GM19463 (cell line): ENCODE measurements around the gene ARRDC5.
"Not testable (repeated sequence)": the region's sequence is repeated elsewhere in the genome, so short reads cannot be mapped to it uniquely, and the experiment has no call there.

Experiments
- ATAC-seq: cut with Tn5 transposase; IDR thresholded peaks from one replicate; pipeline ENCODE4 v1.9.1; 2021; ENCODE audit warnings: mild to moderate bottlenecking, moderate library complexity; ENCODE audit not compliant: unreplicated experiment

Gene ARRDC5

DNA sequence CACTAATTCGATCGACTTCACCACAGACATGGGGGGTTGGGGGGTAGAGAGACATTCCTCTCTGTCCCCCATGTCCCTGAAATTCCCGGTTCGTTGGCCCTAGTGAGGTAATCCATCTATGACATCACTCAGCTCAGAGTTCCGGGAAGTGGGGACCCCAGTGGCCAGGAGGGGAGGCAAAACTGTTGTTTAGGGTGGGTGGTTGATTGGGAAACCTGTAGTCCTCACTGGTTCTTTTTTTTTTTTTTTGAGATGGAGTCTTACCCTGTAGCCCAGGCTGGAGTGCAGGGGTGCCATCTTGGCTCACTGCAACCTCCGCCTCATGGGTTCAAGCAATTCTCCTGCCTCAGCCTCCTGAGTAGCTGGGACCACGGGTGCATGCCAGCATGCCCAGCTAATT lies at the start of gene ARRDC5:
Gene ARRDC5 (minus strand): TSS at position 101 of the 400 bp plus-strand sequence. CDS start 71 bp downstream, at position 30.
- no peak for ATAC-seq

DNA sequence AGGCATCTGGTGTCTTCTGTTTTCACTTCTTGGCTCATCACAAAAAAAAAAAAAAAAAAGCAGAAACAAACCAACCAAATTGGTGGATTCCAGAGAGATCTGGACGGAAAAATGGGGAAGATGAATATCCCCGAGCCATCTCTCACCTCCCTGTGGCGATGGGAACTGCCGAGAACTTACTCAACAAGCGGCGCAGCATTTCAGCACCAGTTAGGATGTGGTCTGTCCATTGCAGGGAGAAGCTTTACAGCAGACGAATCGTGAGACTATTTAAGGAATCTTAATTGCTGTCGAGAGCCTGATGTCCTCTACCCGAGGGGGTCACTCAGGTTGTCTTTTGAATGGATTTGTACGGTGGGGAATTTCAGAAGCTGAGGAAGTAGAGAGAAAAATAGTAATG lies 49.0 kb upstream of the ARRDC5 start:
- no peak for ATAC-seq

DNA sequence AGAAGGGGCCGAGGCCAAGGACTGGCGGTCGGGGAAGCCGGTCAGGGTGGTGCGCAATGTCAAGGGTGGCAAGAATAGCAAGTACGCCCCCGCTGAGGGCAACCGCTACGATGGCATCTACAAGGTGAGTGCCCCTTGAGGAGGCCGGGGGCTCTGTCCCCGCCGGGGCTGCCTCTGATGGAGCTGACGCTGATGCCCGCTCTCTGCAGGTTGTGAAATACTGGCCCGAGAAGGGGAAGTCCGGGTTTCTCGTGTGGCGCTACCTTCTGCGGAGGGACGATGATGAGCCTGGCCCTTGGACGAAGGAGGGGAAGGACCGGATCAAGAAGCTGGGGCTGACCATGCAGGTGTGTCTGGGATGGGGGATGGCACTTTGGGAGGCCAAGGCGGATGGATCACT lies 48.0 kb upstream of the ARRDC5 start:
- ATAC-seq: not testable (repeated sequence)

DNA sequence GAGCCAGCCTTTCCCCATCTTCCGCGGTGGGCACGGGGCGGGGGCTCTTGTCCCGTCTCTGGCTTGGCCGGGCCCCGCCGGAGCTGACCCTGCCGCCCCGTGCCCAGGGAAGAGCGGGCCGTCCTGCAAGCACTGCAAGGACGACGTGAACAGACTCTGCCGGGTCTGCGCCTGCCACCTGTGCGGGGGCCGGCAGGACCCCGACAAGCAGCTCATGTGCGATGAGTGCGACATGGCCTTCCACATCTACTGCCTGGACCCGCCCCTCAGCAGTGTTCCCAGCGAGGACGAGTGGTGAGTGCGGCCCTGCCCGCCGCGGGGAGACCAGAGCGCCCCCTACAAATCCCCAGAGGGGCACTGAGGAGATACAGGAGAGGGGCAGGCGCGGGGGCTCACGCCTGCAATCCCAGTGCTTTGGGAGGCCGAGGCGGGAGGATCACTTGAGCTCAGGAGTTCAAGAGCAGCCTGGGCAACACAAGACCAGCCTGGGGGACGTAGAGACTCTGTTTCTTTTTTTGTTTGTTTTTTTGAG lies 39.0 kb upstream of the ARRDC5 start:
- ATAC-seq: not testable (repeated sequence)

DNA sequence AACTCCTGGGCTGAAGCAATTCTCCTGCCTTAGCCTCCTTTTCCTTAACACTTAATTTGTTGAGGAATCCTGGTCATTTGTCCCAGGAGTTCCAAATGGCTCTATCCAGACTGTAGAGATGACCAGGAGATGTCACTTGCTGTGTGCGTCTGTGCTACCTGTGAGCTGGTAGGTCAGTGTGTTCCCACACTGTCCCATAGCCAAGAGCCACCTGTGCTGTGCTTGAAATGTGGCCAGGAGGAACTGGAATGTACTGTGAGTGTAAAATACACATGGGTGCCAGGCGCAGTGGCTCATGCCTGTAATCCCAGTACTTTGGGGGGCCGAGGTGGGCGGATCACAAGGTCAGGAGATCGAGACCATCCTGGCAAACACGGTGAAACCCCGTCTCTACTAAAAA lies 36.8 kb upstream of the ARRDC5 start:
- no peak for ATAC-seq

DNA sequence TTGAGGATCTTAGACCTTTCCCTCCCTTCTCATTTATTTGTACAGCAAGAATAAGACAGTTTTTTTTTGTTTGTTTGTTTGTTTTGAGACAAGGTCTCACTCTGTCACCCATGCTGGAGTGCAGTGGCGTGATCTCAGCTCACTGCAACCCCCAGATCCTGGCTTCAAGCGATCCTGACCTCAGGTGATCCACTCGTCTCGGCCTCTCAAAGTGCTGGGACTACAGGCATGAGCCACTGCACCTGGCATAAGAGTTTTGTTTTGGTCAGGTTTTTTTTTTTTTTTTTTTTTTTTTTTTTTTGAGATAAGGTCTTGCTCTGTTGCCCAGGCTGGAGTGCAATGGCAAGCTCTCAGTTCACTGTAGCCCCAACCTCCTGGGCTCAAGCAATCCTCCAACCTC lies 35.8 kb upstream of the ARRDC5 start:
- ATAC-seq: not testable (repeated sequence)

DNA sequence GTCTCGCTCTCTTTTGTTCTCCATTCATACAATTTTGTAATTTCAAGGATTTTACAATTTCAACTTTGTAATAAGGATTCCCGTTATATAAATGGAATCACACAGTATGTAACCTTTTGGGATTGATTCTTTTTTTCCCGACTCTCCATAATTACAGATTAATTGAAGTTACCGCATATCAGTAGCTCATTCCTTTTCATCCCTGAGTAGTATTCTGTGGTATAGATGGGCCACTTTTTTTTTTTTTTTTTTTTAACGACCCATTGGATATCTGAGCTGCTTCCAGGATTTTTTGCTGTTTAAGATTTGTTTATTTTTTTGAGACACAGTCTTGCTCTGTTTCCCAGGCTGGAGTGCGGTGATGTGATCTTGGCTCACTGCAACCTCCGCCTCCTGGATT lies 34.4 kb upstream of the ARRDC5 start:
- no peak for ATAC-seq

DNA sequence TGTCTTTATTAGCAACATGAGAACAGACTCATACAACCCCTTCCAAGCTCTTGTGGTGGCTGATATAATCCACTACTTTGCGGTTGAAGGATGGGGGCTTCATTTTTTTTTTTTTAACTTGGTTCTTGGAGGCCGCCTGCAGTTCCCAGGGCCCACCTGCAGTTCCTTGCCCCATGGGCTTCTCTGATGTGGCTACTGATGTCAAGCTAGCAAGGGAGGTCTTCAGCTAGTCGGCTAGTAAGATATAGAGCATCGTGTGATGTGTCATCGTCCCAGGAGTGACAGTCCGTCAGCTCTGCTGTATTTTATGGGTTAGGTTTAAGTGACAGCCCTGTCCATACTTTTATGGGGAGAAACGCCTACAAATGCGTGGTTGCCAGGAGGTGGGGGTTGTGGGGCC lies 32.7 kb upstream of the ARRDC5 start:
- ATAC-seq: no peak

DNA sequence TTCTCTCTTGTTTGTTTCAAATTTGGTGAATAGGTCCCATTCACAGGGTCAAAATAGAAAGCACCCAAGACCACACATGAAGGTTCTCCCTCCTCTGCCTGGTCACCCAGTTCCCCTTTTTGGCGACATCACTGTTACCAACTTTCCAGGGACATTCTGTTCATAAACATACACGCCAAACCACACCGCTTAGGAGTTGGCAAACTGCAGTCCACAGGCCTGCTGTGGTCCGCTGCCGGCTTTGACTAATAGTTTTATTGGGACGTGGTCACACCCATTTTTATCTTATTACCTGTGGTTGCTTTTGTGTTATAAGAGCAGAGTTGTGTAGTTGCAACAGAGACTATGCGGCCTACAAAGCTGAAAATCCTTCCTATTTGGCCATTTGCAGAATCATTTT lies 30.8 kb upstream of the ARRDC5 start:
- no peak for ATAC-seq

DNA sequence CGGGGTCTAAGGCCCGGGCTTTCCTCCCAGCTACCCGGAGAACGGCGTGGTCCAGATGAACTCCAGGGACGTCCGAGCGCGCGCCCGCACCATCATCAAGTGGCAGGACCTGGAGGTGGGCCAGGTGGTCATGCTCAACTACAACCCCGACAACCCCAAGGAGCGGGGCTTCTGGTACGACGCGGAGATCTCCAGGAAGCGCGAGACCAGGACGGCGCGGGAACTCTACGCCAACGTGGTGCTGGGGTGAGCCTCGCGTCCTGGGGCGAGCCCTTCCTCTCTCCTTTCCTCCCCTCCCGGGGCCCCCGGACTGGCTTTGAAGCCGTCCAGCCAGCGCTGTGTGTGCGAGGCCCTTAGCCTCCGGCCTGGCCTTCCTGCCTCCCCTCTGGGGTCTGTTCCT lies 30.0 kb upstream of the ARRDC5 start:
- no peak for ATAC-seq

DNA sequence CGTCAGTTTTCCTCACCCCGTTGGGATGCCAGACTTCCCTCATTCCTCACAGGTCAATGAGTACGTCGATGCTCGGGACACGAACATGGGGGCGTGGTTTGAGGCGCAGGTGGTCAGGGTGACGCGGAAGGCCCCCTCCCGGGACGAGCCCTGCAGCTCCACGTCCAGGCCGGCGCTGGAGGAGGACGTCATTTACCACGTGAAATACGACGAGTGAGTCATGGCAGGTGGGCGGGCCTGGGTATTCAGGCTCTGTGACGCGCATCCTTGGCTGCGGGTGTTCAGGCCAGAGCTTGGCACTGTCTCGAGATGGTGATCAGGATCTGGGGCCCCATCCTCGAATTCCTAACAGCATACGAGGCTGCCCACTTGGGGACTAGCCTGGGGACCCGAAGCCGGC lies 28.0 kb upstream of the ARRDC5 start:
- ATAC-seq: no peak

DNA sequence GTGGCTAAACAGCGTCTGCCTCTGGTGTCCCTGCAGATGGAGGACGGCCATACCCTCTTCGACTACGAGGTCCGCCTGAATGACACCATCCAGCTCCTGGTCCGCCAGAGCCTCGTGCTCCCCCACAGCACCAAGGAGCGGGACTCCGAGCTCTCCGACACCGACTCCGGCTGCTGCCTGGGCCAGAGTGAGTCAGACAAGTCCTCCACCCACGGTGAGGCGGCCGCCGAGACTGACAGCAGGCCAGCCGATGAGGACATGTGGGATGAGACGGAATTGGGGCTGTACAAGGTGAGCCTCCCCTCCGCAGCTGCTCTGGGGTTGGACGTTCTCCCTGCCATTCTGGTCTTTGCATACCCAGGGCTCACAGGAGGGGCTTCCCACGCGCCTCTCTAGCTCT lies 26.5 kb upstream of the ARRDC5 start:
- ATAC-seq: no peak

DNA sequence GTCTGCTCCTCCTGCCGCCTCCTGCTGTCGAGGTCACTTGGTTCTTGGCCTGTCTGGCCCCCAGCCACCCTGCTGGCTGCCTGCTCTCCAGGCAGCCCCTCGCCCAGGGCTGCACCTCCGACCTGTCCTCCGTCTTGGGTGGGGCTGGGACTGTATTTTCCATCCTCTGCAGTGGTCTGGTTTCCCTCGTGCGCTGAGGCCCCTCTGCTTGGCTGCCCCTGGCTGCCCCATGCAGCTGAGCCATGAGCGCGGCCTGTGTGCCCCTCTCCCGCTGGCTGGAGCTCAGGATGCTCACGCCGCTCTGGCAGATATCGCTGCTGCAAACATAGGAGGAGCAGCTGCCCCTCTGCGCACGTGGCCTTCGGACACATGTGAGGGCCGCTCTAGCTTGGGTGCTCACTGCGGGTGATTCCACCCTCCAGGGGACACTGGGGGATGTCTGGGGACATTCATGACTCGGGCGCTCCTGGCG lies 20.6 kb upstream of the ARRDC5 start:
- ATAC-seq: no peak

DNA sequence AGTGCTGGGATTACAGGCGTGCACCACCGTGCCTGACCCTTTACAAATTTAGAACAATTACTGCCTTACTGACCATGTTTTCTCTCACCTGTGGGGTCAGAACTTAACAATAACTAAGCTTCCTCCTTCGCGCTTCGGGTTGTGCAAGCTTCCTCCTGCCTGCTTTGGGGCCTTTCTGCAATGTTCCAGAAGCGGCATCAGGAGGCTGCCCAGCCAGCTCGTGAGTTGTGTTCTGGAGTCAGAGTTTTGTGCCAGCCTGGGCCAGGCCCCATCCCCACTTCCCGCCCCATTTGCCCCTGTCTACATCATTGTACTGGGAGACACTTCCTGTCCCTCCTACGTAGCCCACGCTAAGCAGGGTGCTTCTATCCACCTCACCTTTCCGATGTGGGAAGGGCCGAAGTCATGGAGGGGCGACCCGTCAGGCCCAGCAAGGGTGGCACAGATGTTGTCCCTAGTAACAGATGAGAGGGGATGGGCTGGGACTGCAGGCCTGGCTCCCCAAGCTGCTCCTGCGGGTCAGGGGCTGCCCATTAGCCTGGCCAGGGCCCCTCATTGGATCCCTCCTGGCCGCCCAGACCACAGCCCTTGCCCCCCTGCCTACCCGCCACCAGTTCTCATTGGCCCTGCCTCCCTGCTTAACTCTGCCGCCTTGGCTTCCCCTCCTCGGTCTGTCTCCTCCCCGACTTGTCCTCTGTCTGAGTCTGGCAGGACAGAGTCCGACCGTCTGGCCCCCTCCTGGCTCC lies 20.0 kb upstream of the ARRDC5 start:
- no peak for ATAC-seq

DNA sequence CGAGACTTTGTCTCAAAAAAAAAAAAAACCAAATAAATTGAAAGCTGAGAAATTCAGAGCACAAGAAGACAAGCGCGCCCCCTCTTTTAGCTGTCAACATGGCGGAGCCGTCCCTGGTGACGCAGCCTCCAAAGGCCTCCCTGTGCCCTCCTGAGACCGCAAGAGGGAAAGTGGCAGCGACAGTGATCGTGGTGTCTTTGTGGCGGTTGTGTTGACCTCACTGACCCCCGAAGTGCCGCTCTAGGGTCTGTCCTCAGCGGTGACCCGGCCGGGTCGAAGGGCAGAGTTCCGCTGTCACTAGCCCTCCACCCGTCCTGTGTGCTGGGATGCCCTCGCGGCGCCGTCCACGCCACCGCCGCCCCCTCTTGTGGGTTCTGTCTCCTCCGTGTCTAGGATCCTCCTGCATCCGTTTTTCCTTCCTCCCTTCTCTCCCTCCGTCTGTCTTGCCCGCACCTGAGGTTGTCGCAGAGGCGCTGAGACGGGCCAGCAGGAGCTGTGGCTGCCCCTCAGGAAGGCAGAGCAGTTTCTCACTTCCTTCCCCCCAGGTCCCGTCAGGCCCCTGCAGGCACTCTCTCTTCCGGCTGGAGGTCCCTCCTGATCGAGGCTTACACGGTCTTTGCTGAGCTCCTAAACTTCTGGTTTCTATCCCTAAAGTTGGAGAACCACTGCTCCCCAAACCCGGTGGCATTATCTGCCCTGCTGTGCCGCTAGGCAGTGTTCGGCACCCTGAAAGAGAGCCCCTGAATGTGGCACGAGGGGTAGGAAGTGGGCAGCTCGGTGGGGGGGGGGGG lies 13.8 kb upstream of the ARRDC5 start:
- ATAC-seq: no peak

DNA sequence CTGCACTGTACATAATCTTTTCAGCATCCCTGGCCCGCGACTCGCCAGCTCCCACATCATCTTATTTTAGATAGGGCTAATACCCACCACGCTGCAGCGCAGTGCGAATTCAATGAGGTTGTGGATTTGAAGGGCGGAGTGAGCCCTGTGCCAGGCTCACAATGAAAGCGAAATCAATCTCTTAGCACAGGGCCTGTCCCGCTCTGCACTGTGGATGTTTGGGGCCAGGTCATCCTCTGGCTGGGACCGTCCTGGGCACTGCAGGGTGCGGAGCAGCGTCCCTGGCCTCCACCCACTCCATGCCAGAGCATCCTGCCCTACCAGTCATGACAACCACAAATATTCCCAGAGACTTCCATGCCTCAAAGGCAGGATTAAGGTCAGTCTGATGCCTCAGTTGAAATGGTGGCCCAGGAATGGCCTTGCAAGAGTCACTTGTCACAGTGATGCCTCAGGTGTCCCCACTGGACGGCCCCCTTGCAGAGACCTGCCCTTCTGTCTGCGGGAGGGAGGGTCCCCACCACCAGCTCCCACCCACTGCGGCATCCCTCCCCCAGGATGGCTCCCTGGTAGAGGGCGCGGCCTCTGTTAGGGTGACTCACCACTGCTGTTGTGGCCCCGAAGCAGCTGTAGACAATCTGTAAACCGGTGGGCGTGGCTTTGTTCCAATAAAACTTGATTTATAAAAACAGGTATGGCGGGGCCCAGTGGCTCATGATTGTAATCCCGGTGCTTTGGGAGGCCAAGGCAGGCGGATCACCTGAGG lies 12.2 kb upstream of the ARRDC5 start:
- no peak for ATAC-seq

DNA sequence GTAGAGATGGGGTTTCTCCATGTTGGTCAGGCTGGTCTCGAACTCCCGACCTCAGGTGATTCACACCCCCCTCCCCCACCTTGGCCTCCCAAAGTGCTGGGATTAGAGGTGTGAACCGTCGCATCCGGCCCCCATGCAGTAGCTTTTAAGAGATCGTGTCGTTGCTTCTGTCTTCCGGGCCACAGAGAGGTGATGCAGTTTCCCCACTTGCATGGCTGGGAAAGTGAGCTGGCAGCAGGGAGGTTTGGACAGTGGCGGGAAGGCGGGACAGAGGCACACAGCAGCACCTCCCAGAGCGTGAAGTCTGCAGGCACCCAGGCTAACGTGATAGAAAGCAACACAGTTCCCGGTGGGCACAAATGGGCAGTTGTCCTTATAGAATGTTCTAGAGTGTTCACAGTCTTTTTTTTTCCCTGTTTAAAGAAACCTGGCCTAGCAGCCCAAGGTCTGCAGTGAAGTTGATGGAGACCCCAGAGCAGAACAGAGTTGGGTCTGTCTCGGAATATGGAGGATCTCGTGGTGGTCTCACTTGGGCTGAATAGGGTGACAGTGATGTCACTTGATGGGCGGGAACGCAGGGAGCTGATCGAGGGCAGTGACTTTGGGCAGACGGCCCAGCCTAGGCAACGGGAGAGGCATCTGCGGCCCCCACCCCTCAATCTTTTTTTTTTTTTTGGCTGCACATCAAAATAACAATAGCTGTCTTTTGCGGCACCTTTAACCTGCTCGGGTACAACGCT lies 11.5 kb upstream of the ARRDC5 start:
- no peak for ATAC-seq

DNA sequence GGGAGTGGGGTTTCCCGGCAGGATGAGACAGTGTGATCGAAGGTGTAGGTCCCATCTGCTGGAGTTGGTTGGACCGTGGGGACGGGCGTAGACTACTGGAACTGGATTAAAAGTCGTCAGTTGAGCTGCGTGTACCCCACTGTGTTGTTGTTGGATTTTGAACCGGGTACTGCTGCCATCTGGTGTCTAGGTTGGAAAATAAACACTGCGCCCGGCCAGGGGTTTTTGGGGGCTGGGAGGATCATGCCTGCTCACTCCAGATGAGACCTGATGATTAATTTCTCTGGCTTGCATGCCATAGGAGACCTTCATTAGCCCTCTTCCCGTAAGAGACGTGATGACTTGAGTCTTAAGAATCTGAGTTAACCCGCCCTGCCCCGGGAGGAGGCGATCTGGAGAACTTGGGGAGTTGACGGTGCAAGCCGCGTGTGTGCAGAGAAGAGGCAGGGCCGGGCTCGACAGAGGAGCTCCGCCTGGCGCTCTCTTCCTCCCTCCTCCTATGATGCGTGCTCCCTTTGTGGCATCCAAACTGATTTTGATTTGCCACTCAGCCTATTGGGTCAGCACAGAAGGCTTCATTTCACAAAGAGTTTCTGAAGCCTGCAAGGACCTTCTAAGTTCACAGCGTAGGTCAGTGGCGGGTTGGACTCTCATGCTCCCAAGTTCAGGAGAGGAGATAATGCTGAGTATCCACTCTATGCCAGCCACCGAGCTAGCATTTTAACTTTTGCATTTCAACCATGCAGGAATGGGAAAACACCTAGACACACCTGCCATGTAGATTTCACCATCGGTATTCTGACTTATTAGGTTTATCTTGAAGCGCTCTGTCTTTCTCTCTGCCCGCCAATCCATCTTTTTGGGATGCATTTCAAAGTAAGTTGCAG lies 9.3 kb upstream of the ARRDC5 start:
- no peak for ATAC-seq

DNA sequence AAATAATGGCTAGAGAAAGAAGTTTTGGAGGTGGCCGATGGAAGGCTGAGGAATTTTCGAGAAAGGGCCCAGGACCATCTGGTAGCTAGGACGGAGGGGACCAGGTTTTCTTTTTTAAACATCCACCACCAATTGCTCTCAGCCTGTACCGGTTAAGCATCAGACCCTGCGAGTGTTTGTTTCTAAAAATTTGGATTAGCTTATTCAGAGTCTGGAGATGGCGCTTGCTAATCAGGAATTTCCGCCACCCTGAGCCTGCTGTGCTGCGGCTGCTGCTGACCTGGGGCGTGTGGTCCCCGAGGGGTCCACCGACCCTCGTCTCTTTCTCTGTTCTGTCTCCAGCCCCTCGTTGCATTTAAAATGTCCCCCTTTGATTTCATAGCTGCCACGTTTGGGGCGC lies 8.6 kb upstream of the ARRDC5 start:
- no peak for ATAC-seq
